Measurements from ENCODE around the gene GOLGA8N. TPM values are rescaled to one million over a fixed set of nuclear protein-coding genes. Genes with fewer than 3 reads are reported as not detected.

The GOLGA8N gene
- total RNA-seq, 3 donors from 2014 or later = 3.7 to 10.5 (median 8.8) TPM

GRCh38 chr15:32636410-32636809 lies 43.2 kb downstream of the GOLGA8N start:
- Histone ChIP-seq H3K9me3 (no peaks in the 10 kb centered on the region), H3K4me3 (no peak overlapping the region), H3K4me1 (ENCODE audit: low read depth) (no peaks in the 10 kb centered on the region), H3K36me3 (ENCODE audit: low read depth) (no peaks in the 10 kb centered on the region)
- ATAC-seq = no peak
- intact Hi-C loops (cut with DNase I, micrococcal nuclease) = no loop called here
- no peak for TF ChIP-seq CTCF (IDR thresholded peaks at IDR 0.05)
- no peak for DNase-seq

GRCh38 chr15:32636908-32637567 lies 43.8 kb downstream of the GOLGA8N start:
- ATAC-seq = no peak
- intact Hi-C loops (cut with DNase I, micrococcal nuclease) = no loop called here
- TF ChIP-seq CTCF (IDR thresholded peaks at IDR 0.05) = no peak

GRCh38 chr15:32637704-32638103 lies 44.4 kb downstream of the GOLGA8N start:
- Histone ChIP-seq H3K9me3 (no peaks in the 10 kb centered on the region), H3K4me1 (ENCODE audit: low read depth) (no peaks in the 10 kb centered on the region), H3K36me3 (ENCODE audit: low read depth) (no peaks in the 10 kb centered on the region), H3K4me3 (no peak overlapping the region)
- DNase-seq (no peak), ATAC-seq (no peak)
- TF ChIP-seq CTCF (IDR thresholded peaks at IDR 0.05) = no peak
- intact Hi-C loops (cut with DNase I, micrococcal nuclease) = no loop called here

More at GRCh38 chr15:32636908-32637567, 43.8 kb downstream of the GOLGA8N start:
- Histone ChIP-seq H3K9me3 (no peaks in the 10 kb centered on the region), H3K36me3 (ENCODE audit: low read depth) (no peaks in the 10 kb centered on the region), H3K4me1 (ENCODE audit: low read depth) (no peaks in the 10 kb centered on the region), H3K4me3 (no peak overlapping the region)
- no peak for DNase-seq

GRCh38 chr15:32641517-32642059 lies 48.3 kb downstream of the GOLGA8N start, which contains the start of gene SCG5:
SCG5 (plus strand) TSS chr15:32641710; CDS start chr15:32643593, 1,883 bp downstream.
- Histone ChIP-seq H3K4me1 (ENCODE audit: low read depth) (no peaks in the 10 kb centered on the region), H3K4me3 (no peak within 1 kb of the TSS), H3K9me3 (no peaks in the 10 kb centered on the region), H3K36me3 (ENCODE audit: low read depth) (no peaks in the 10 kb centered on the region)
- no peak for TF ChIP-seq CTCF (IDR thresholded peaks at IDR 0.05)
- ATAC-seq (peak; percentile 87), DNase-seq (peak; percentile 50 to 69 (median 54))
- intact Hi-C loops (cut with DNase I, micrococcal nuclease) = no loop called here

- TF ChIP-seq CTCF (IDR thresholded peaks at IDR 0.05) = no peak
- no peak for DNase-seq
- intact Hi-C loops (cut with DNase I, micrococcal nuclease) = no loop called here
- H3K4me1 ChIP-seq (ENCODE audit: low read depth) = no peaks in the 10 kb centered on the region
- no peak overlapping the region for H3K4me3 ChIP-seq
- peak; percentile 55 for ATAC-seq
- no peaks in the 10 kb centered on the region for H3K9me3 ChIP-seq
- no peaks in the 10 kb centered on the region for H3K36me3 ChIP-seq (ENCODE audit: low read depth)
Measured at GRCh38 chr15:32642667-32643435, 49.6 kb downstream of the GOLGA8N start.

All from mucosa of descending colon (tissue), 3 donors.